ENCODE measurements around the gene PPP4R1.
"Not testable (repeated sequence)": the region's sequence is repeated elsewhere in the genome, so short reads cannot be mapped to it uniquely, and the experiment has no call there.

PPP4R1 gene

GRCh38 chr18:9614401-9615279, at the start of gene PPP4R1:
Gene PPP4R1 (minus strand): TSS chr18:9614559. CDS start chr18:9614484, 75 bp downstream.
- peak; percentile 49 to 58 (median 57) for DNase-seq (ENCODE audit: low read depth in 2 of 3, low spot score in 1 of 3)

GRCh38 chr18:9663377-9663776, 49.0 kb upstream of the PPP4R1 start:
- DNase-seq (ENCODE audit: low read depth in 2 of 3, low spot score in 1 of 3): no peak

GRCh38 chr18:9661564-9661963, 47.2 kb upstream of the PPP4R1 start:
- DNase-seq (ENCODE audit: low read depth in 2 of 3, low spot score in 1 of 3): no peak

- DNase-seq (ENCODE audit: low read depth in 2 of 3, low spot score in 1 of 3): no peak
Observed at GRCh38 chr18:9659499-9660375, 45.4 kb upstream of the PPP4R1 start.

GRCh38 chr18:9658087-9658641, 43.8 kb upstream of the PPP4R1 start:
- no peak for DNase-seq (ENCODE audit: low read depth in 2 of 3, low spot score in 1 of 3)

- DNase-seq (ENCODE audit: low read depth in 2 of 3, low spot score in 1 of 3): no peak
Observed at GRCh38 chr18:9655232-9655767, 40.9 kb upstream of the PPP4R1 start.

GRCh38 chr18:9653390-9653789, 39.0 kb upstream of the PPP4R1 start:
- no peak for DNase-seq (ENCODE audit: low read depth in 2 of 3, low spot score in 1 of 3)

- no peak for DNase-seq (ENCODE audit: low read depth in 2 of 3, low spot score in 1 of 3)
Observed at GRCh38 chr18:9649164-9649540, 34.8 kb upstream of the PPP4R1 start.

- DNase-seq (ENCODE audit: low read depth in 2 of 3, low spot score in 1 of 3): no peak
Observed at GRCh38 chr18:9648431-9649163, 34.2 kb upstream of the PPP4R1 start.

- no peak for DNase-seq (ENCODE audit: low read depth in 2 of 3, low spot score in 1 of 3)
Observed at GRCh38 chr18:9647496-9648323, 33.4 kb upstream of the PPP4R1 start.

GRCh38 chr18:9643549-9643948, 29.2 kb upstream of the PPP4R1 start:
- DNase-seq (ENCODE audit: low read depth in 2 of 3, low spot score in 1 of 3): no peak

GRCh38 chr18:9642799-9643462, 28.6 kb upstream of the PPP4R1 start:
- DNase-seq (ENCODE audit: low read depth in 2 of 3, low spot score in 1 of 3): no peak

GRCh38 chr18:9641081-9641480, 26.7 kb upstream of the PPP4R1 start:
- DNase-seq (ENCODE audit: low read depth in 2 of 3, low spot score in 1 of 3): not testable (repeated sequence)

- DNase-seq (ENCODE audit: low read depth in 2 of 3, low spot score in 1 of 3): no peak
Observed at GRCh38 chr18:9638886-9639285, 24.5 kb upstream of the PPP4R1 start.

- no peak for DNase-seq (ENCODE audit: low read depth in 2 of 3, low spot score in 1 of 3)
Observed at GRCh38 chr18:9637036-9637767, 22.8 kb upstream of the PPP4R1 start.

- no peak for DNase-seq (ENCODE audit: low read depth in 2 of 3, low spot score in 1 of 3)
Observed at GRCh38 chr18:9634856-9635255, 20.5 kb upstream of the PPP4R1 start.

- no peak for DNase-seq (ENCODE audit: low read depth in 2 of 3, low spot score in 1 of 3)
Observed at GRCh38 chr18:9631814-9632496, 17.6 kb upstream of the PPP4R1 start.

GRCh38 chr18:9630444-9630843, 16.1 kb upstream of the PPP4R1 start:
- DNase-seq (ENCODE audit: low read depth in 2 of 3, low spot score in 1 of 3): no peak
